Superior temporal gyrus (tissue), 1 donor: ENCODE measurements around the gene CRYBG2.
A peak's percentile ranks its signal among the peaks of the same experiment; 100 is the strongest.

ENCODE experiments used
- DNase-seq: peaks from one replicate; pipeline ENCODE4 v3.0.0-alpha.2; 2016; ENCODE audit errors: extremely low spot score

CRYBG2 gene

GRCh38 chr1:26280333-26281042 is 73.4 kb downstream of the CRYBG2 start:
- no peak for DNase-seq

- peak; percentile 82 for DNase-seq
Measured at GRCh38 chr1:26279456-26280332, 74.2 kb downstream of the CRYBG2 start, which contains the start of gene SH3BGRL3. Gene SH3BGRL3, plus strand, starts transcription at chr1:26280086. Its CDS starts 70 bp downstream, at chr1:26280156.

GRCh38 chr1:26278724-26279455 is 75.0 kb downstream of the CRYBG2 start:
- DNase-seq, result no peak

GRCh38 chr1:26278303-26278702 is 75.6 kb downstream of the CRYBG2 start:
- no peak for DNase-seq

- no peak for DNase-seq
Measured at GRCh38 chr1:26277719-26278118, 76.2 kb downstream of the CRYBG2 start.

GRCh38 chr1:26277261-26277661 is 76.7 kb downstream of the CRYBG2 start:
- DNase-seq, result no peak

GRCh38 chr1:26276432-26276838 is 77.5 kb downstream of the CRYBG2 start:
- DNase-seq, result no peak

GRCh38 chr1:26275580-26276431 is 78.1 kb downstream of the CRYBG2 start:
- DNase-seq, result peak; percentile 94

- no peak for DNase-seq
Measured at GRCh38 chr1:26274801-26275425, 79.0 kb downstream of the CRYBG2 start.
